Measurements from ENCODE around the gene CUL1. TPM values are rescaled to one million over a fixed set of nuclear protein-coding genes. Genes with fewer than 3 reads are reported as not detected.

Gene CUL1
- total RNA-seq, 1 experiment from 2014 or later, result 72.3 TPM

GRCh38 chr7:148814922-148815559, 116.3 kb downstream of the CUL1 start:
- no peak for DNase-seq
- TF ChIP-seq CTCF (conservative IDR thresholded peaks at IDR 0.05), result no peak
- no peak overlapping the region for H2BK12ac ChIP-seq (ENCODE audit: insufficient read length, low read depth, low read length)

More at GRCh38 chr7:148814922-148815559, 116.3 kb downstream of the CUL1 start:
- Histone ChIP-seq H3K79me2 (ENCODE audit: insufficient read depth, low read length) (no peaks in the 10 kb centered on the region), H2BK5ac (ENCODE audit: insufficient read length, low read length) (no peak overlapping the region), H4K91ac (ENCODE audit: insufficient read length, low read depth, low read length) (no peak overlapping the region), H3K79me1 (ENCODE audit: insufficient read depth, low read depth, low read length, poor library complexity, severe bottlenecking) (no peaks in the 10 kb centered on the region), H3K9ac (ENCODE audit: extremely low read depth, insufficient read length, low read length) (no peak overlapping the region), H3K9me3 (ENCODE audit: control insufficient read depth, low read depth, low read length) (no peaks in the 10 kb centered on the region), H3K4me2 (ENCODE audit: insufficient read depth, insufficient read length, low read length) (no peak overlapping the region), H3K18ac (ENCODE audit: insufficient read length, low read depth, low read length) (no peak overlapping the region), H4K20me1 (ENCODE audit: control insufficient read depth, insufficient read depth, insufficient read length) (no peaks in the 10 kb centered on the region), H3K4me1 (ENCODE audit: insufficient read depth, low read length) (no peaks in the 10 kb centered on the region), H4K8ac (replicated peaks; ENCODE audit: insufficient read length, low read depth, low read length) (no peak overlapping the region), H3K27ac (ENCODE audit: insufficient read length, low read depth, low read length) (no peak overlapping the region), H3K14ac (ENCODE audit: insufficient read depth, low read length) (no peak overlapping the region), H3K23ac (ENCODE audit: insufficient read length, low read depth, low read length) (no peak overlapping the region), H2BK120ac (ENCODE audit: low read depth, low read length, poor library complexity, severe bottlenecking) (no peak overlapping the region), H2AFZ (ENCODE audit: low read length) (no peak overlapping the region), H3K4ac (ENCODE audit: low read depth, low read length) (no peak overlapping the region), H3K23me2 (ENCODE audit: insufficient read length, low read depth, low read length, poor library complexity, severe bottlenecking) (no peaks in the 10 kb centered on the region), H2BK20ac (ENCODE audit: low read depth, low read length, poor library complexity, severe bottlenecking) (no peak overlapping the region), H4K5ac (ENCODE audit: insufficient read length, low read depth, low read length) (no peak overlapping the region), H3K27me3 (ENCODE audit: insufficient read depth, low read length) (no peaks in the 10 kb centered on the region), H2AK5ac (ENCODE audit: insufficient read length, low read length) (no peak overlapping the region), H2BK15ac (ENCODE audit: low read depth, low read length) (no peak overlapping the region), H3K56ac (ENCODE audit: insufficient read length, low read depth, low read length) (no peak overlapping the region), H3T11ph (ENCODE audit: low read length) (no peak overlapping the region)
- H3K4me3 Mint-ChIP-seq, result no peak overlapping the region
- H3K27me3 Mint-ChIP-seq (ENCODE audit: low read depth), result no peaks in the 10 kb centered on the region
- peak overlapping the region in 2 of 3 experiments; percentile 24 to 79; a peak in 2 of 7 replicates for H3K27ac Mint-ChIP-seq
- peaks cover 9% of the 10 kb centered on the region in 2 experiments for H3K4me1 Mint-ChIP-seq
- no peaks in the 10 kb centered on the region for H3K9me3 Mint-ChIP-seq
- H3K36me3 Mint-ChIP-seq (ENCODE audit: insufficient read depth in 1 of 3, low read depth in 3 of 3), result peaks cover 36 to 86% (median 82%) of the 10 kb centered on the region in 3 experiments; a peak in 6 of 7 replicates
- WGBS (ENCODE audit: extremely low coverage, insufficient read length, low lambda C conversion rate), result no CpG with 5 or more reads among the region's 10 CpGs
